ENCODE results near the gene FAM83B.
"Not testable (repeated sequence)": the region's sequence is repeated elsewhere in the genome, so short reads cannot be mapped to it uniquely, and the experiment has no call there.

FAM83B gene

GRCh38 chr6:54860739-54861138, 14.2 kb downstream of the FAM83B start:
- no peak for DNase-seq (ENCODE audit: extremely low read depth in 1 of 2, low read depth in 1 of 2)

DNA sequence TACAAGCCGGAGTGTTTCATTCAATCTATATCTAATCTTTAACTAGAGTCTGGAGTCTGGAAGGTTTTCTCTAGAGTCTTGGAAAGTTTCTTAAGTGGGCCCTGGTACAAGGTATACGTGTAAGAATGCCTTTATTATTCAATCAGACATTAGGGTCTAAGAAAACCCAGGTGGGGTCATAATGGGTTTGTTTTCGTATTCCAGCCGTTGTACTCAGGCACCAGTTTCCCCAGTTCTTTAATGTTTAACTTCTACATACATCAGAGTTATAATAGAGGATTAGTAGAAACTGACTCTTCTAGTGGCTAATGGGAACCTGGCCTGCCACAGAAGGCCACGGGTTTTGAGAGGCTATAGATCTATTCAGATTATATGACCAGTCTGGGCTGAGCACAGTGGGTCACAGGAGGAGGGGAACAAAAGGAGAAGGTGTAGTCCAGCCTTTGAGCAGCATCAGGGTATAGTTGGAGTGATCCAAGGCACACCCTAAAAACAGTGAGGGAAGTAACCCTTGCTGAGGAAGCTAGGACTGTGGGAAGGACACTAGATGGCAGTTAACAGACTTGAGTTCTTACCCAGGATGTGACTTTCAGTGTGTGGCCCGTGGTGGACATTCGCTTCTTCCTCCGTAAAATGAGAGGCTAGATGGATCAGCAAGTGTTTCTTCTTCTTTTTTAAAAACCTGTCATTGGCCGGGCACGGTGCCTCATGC, 15.5 kb downstream of the FAM83B start:
- DNase-seq (ENCODE audit: extremely low read depth in 1 of 2, low read depth in 1 of 2), result no peak

DNA sequence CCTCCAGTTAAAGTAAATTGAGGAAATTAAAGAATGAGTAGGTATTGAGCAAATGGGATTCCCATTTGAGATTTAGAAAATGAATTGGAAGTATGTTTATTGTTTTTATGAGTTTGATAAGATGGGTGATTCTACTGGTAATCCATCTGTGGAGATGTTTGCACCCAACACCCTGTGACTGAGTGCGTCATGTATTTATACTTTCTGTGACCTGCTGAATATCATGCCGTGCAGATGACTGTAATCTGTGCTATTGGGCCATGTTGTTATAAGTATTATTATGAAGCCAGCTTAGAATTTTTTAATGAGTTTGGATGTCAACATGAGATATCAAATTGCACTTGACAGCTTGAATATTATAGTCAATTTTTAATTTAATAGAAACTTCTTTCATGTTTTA, 17.7 kb downstream of the FAM83B start:
- no peak for DNase-seq (ENCODE audit: extremely low read depth in 1 of 2, low read depth in 1 of 2)

DNA sequence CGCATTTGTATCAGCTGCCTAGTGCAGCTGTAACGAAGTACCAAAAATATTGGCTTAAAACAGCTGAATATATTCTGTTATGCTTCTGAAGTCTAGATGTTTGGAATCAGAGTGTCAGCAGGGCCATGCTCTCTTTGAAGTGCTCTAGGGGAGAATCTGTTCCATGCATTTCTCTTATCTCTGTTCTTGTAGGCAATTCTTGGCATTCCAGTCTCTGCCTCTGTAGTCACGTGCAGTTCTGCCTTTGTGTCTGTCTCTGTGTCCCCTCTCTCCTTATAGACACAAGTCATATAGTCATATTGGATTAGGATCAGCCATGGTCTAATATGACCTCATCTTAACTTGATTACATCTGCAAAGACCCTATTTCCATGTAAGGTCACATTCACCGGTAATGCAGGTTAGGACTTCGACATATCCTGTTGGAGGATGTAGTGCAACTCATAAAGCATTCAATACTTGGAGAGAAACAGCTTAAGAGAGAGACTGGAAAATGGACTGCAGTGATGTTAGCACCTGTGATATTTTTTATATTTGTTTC, 18.6 kb downstream of the FAM83B start:
- DNase-seq (ENCODE audit: extremely low read depth in 1 of 2, low read depth in 1 of 2), result no peak

- DNase-seq (ENCODE audit: extremely low read depth in 1 of 2, low read depth in 1 of 2), result no peak
Measured at GRCh38 chr6:54868556-54868955, 22.0 kb downstream of the FAM83B start.

DNA sequence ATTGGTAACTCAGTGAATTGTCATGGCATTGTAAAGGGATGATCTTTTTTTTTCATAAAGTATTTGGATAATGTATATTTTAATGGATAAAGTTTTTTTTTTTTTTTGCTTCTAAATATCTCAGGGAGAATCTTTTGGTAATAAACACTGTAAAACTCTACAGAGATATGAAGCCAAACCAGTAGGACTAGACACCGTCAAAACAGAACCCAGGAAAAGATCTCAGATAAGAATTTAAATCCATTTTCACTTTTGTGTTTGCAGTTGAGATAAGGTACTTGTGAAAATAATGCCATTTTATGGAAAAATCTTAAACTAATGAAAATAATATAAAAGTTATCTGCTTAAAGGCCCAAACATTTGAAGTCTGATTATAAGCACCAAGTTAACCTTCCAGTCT, 27.0 kb downstream of the FAM83B start:
- DNase-seq (ENCODE audit: extremely low read depth in 1 of 2, low read depth in 1 of 2), result no peak

DNA sequence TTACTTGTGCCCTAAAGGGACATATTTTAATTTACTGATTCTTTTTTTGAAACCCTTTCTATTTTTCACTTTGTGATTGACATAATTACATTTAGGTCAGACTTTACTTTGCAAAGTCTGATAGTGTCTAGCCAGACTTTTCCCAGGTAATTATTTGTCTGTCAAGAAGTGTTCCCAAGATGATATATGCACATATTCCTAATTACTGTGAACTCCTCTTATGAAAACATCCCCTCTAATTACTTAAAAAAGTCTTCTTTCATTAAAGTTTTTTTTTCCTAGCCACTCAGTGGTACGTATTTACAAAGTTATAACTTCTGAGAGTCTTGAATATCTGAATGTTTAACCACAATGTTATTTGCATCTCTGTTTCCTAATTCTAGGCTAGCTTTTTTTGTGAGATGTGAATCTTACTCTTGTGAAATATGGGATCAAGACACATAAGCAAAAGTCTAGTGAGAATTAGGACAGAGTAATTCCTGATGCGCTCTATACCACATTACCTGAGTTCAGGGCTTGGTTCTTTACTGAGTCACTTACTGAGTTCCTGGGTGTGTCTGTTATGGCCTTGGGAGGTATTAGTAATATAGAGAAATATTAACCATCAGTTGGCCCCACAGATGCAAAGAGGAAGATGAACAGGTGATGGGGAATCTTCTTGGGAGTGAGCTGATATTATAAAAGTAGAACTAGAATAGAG, 27.9 kb downstream of the FAM83B start:
- DNase-seq (ENCODE audit: extremely low read depth in 1 of 2, low read depth in 1 of 2), result no peak

GRCh38 chr6:54875539-54875938, 29.0 kb downstream of the FAM83B start:
- DNase-seq (ENCODE audit: extremely low read depth in 1 of 2, low read depth in 1 of 2), result no peak

- no peak for DNase-seq (ENCODE audit: extremely low read depth in 1 of 2, low read depth in 1 of 2)
Measured at GRCh38 chr6:54876365-54876764, 29.8 kb downstream of the FAM83B start.

DNA sequence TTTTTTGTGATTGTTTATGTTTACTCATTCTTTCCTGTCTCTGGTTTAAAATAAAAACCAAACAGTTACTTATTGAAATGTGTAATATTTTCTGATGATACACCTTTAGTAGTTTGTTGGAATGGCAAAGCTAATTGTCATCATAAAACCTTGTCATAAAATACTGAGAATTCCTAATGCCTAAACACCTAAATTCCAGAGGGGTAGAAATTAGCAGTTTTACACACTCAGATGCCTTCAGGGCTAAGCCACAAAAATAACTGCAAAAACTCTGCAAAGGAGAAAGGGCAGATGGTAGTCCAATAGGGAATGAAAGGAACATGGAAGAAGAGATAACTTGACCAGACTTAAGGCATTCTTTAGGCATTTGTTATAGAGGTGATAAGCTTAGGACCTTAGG, 30.3 kb downstream of the FAM83B start:
- no peak for DNase-seq (ENCODE audit: extremely low read depth in 1 of 2, low read depth in 1 of 2)

GRCh38 chr6:54877713-54878317, 31.2 kb downstream of the FAM83B start:
- no peak for DNase-seq (ENCODE audit: extremely low read depth in 1 of 2, low read depth in 1 of 2)

GRCh38 chr6:54878718-54879117, 32.1 kb downstream of the FAM83B start:
- DNase-seq (ENCODE audit: extremely low read depth in 1 of 2, low read depth in 1 of 2), result no peak

- DNase-seq (ENCODE audit: extremely low read depth in 1 of 2, low read depth in 1 of 2), result no peak
Measured at GRCh38 chr6:54879188-54879985, 32.8 kb downstream of the FAM83B start.

DNA sequence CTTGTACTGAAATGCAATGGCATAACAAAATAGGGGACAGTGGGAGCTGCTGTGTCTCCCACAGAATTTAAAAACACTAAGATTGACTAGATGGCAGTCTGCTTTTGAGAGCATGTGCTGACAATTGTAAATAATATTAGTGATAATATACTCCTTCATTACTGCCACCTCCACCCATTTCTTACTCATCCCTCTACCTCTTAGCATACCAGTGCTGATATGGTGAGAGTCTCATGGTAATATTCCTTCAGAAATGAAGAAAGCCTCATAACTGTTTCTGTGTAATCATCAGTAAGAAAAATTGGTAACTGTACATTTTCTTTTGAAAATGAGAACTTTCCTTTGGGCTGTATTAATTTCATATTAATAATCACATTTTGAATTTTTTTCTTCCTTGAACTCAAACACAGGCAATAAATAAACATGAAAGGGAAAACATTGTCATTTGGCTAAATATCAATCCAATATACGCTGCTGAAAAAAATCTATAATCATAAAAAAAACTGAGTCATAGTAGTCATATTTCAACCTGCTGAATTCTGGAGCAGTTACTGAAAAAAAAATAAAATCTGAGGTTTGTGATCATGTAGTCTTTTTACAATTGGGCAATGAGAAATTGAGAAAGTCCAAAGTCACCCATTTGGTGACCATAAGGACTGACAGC, 34.6 kb downstream of the FAM83B start:
- no peak for DNase-seq (ENCODE audit: extremely low read depth in 1 of 2, low read depth in 1 of 2)

GRCh38 chr6:54881891-54882290, 35.3 kb downstream of the FAM83B start:
- not testable (repeated sequence) for DNase-seq (ENCODE audit: extremely low read depth in 1 of 2, low read depth in 1 of 2)

GRCh38 chr6:54886932-54887584, 40.5 kb downstream of the FAM83B start:
- DNase-seq (ENCODE audit: extremely low read depth in 1 of 2, low read depth in 1 of 2), result no peak

DNA sequence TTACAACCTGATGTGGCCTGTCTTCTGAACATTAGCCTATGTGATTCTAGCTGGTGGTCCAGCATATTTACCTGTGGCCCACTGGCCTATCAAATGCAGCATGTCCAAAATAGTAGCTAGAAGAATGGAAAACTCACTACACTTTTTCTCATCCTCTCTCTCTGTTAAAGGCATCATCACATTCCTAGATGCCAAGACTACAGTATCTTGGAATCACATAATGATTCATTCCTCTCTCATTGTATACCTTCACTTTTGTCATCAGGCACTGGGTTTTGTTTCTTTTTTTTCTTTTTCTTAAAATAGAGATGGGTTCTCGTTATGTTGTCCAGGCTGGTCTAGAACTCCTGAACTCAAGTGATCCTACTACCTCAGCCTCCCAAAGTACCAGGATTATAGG, 45.0 kb downstream of the FAM83B start:
- no peak for DNase-seq (ENCODE audit: extremely low read depth in 1 of 2, low read depth in 1 of 2)

DNA sequence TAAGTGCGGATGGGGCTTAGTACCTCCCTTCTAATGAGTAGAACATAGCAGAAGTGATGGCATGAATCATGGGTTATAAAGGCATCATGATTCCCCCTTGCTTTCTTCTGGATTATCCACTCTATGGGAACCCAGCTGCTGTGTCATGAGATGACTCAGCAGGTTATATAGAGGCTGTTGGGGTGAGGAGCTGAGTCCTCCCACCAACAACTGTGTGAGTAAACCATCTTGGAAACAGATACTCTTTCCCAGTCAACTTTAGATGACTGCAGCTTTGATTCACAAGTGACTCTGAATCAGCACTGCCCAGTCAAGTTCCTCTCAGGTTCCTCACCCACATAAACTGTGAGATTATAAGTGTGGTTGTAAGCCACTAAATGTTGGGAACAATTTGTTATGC, 46.3 kb downstream of the FAM83B start:
- DNase-seq (ENCODE audit: extremely low read depth in 1 of 2, low read depth in 1 of 2), result no peak

DNA sequence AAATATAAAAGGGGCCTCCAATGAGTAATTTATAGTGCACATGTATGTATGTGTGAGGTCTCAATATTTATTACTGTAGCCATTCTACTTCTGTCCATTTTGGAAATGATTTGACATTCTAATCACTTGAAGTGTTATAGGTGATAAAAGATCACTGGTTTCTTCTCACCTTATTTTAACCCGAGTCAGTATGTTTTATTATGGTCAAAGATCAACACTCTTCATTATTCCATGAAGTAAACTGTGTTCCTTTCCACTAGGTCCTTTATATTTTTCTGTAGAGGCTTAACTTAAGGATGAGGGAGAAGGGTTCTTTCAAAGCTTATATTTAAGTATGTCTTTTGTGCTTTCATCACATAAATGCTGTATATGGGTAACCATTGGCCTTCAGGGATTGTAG, 47.2 kb downstream of the FAM83B start:
- DNase-seq (ENCODE audit: extremely low read depth in 1 of 2, low read depth in 1 of 2), result no peak

GRCh38 chr6:54896302-54896701, 49.7 kb downstream of the FAM83B start:
- no peak for DNase-seq (ENCODE audit: extremely low read depth in 1 of 2, low read depth in 1 of 2)

Data from activated CD8-positive, alpha-beta memory T cell treated with anti-CD3 and anti-CD28 coated beads for 1 hour (primary cell).